GM12878 (cell line): ENCODE data around the gene MFAP3L. TPM values are rescaled to one million over a fixed set of nuclear protein-coding genes. Genes with fewer than 3 reads are reported as not detected.

Experiments used
- ATAC-seq: fragments of 200-7000 bp; cut with Tn5 transposase; 3 replicates; pipeline ENCODE4 v1.9.1; 2020; ENCODE audit warnings: mild to moderate bottlenecking, moderate library complexity
- BruUV-seq: library from RNA; stranded (reverse); fragments of 400-500 nt; replicated peaks from 2 replicates; lab custom pipeline; 2021; lab: Mats Ljungman, UMichigan
- CTCF ChIA-PET: fragments of 300-600 bp; sonication (Branson Sonifier 250); formaldehyde crosslinking; extraction: SDS; loops from one replicate; lab custom pipeline; 2021; ENCODE audit warnings: inconsistent platforms; lab: Yijun Ruan, JAX
- POLR2A ChIA-PET: fragments of 350-600 bp; formaldehyde crosslinking; extraction: SDS; loops from one replicate; lab custom pipeline; 2021; ENCODE audit warnings: inconsistent platforms; lab: Charles Lee
- RAD21 ChIA-PET: fragments of 300-600 bp; sonication (Branson Sonifier 250); formaldehyde crosslinking; loops from one replicate; lab custom pipeline; 2023; ENCODE audit warnings: antibody characterized with exemption; ENCODE audit not compliant: unreplicated experiment; lab: Charles Lee
- SMC1A ChIA-PET: fragments of 300-600 bp; sonication (Branson Sonifier 250); formaldehyde crosslinking; loops from one replicate; lab custom pipeline; 2023; ENCODE audit not compliant: unreplicated experiment, uncharacterized antibody; lab: Charles Lee
- DNase-seq: peaks from one replicate; pipeline ENCODE4 v3.0.0-alpha.2; 2011; ENCODE audit warnings: low read depth, low spot score
- FAIRE-seq: peaks from 3 replicates; lab custom pipeline; 2011; peaks lifted over from hg19 to GRCh38; lab: Jason Lieb, UNC
- H2AFZ ChIP-seq: 2 replicates; pipeline ENCODE4 v1.6.0; 2011; ENCODE audit warnings: low read depth, low read length, control low read depth; ENCODE audit not compliant: control insufficient read depth
- H3K27ac ChIP-seq: 2 replicates; pipeline ENCODE4 v1.5.1; 2011; ENCODE audit warnings: control low read depth; ENCODE audit not compliant: control insufficient read depth, insufficient read depth
- H3K27me3 ChIP-seq, 2 experiments: replicated peaks in 1 of 2; 2 replicates each; pipeline versions ENCODE4 v1.6.0 to v1.6.1; 2011; ENCODE audit warnings: low read length in 1 of 2; ENCODE audit not compliant: control insufficient read depth in 2 of 2, insufficient read depth in 2 of 2
- H3K36me3 ChIP-seq, 2 experiments: 2 replicates each; pipeline ENCODE4 v1.5.1; 2011; ENCODE audit warnings: low read length in 1 of 2; ENCODE audit not compliant: control insufficient read depth in 2 of 2, insufficient read depth in 2 of 2
- H3K4me1 ChIP-seq: 2 replicates; pipeline ENCODE4 v1.6.1; 2011; ENCODE audit warnings: mild to moderate bottlenecking, low read length, moderate library complexity, mixed read lengths; ENCODE audit not compliant: control insufficient read depth, insufficient read depth
- H3K4me2 ChIP-seq: 2 replicates; pipeline ENCODE4 v1.6.0; 2011; ENCODE audit warnings: control low read depth; ENCODE audit not compliant: control insufficient read depth, insufficient read depth
- H3K4me3 ChIP-seq: fragments of 200-600 bp; sonication (generic); 2 replicates; pipeline ENCODE4 v1.5.1; 2016
- H3K79me2 ChIP-seq: 2 replicates; pipeline ENCODE4 v1.6.0; 2011; ENCODE audit warnings: low read length; ENCODE audit not compliant: control insufficient read depth, insufficient read depth
- H3K9ac ChIP-seq: 2 replicates; pipeline ENCODE4 v1.8.0; 2011; ENCODE audit warnings: low read length, control low read depth, mixed read lengths; ENCODE audit not compliant: control insufficient read depth, insufficient read depth
- H3K9me3 ChIP-seq: replicated peaks from 3 replicates; pipeline ENCODE4 v1.5.1; 2011; ENCODE audit warnings: mild to moderate bottlenecking, low read length; ENCODE audit not compliant: control insufficient read depth, insufficient read depth
- H4K20me1 ChIP-seq: 2 replicates; pipeline ENCODE4 v1.6.0; 2011; ENCODE audit not compliant: control insufficient read depth, insufficient read depth
- ATF7 ChIP-seq: fragments of 450-650 bp; IDR thresholded peaks from 2 replicates; pipeline ENCODE4 v1.6.1; 2016; ENCODE audit warnings: low read depth, mild to moderate bottlenecking
- BHLHE40 ChIP-seq, 2 experiments: fragments of 450-650 bp in 1 of 2; IDR thresholded peaks; 2 replicates each; pipeline ENCODE4 v1.6.1; 2011 to 2017; ENCODE audit warnings: low read depth in 2 of 2, borderline replicate concordance in 1 of 2, improper control_type of control experiment in 1 of 2, low read length in 1 of 2, mild to moderate bottlenecking in 1 of 2
- BMI1 ChIP-seq: fragments of 450-650 bp; IDR thresholded peaks from 2 replicates; pipeline ENCODE4 v1.6.1; 2016; ENCODE audit warnings: mild to moderate bottlenecking, moderate library complexity, borderline replicate concordance
- EZH2 ChIP-seq: IDR thresholded peaks from 2 replicates; pipeline ENCODE4 v1.6.1; 2012; ENCODE audit warnings: low read depth, mild to moderate bottlenecking, control low read depth, inconsistent platforms, low read length, borderline replicate concordance; ENCODE audit not compliant: control insufficient read depth
- IKZF1 ChIP-seq: fragments of 450-650 bp; conservative IDR thresholded peaks from 2 replicates; pipeline ENCODE4 v1.6.1; 2017; ENCODE audit warnings: antibody characterized with exemption, mild to moderate bottlenecking
- NFXL1 ChIP-seq: fragments of 450-650 bp; IDR thresholded peaks from 2 replicates; pipeline ENCODE4 v1.6.1; 2017; ENCODE audit warnings: antibody characterized with exemption, mild to moderate bottlenecking, borderline replicate concordance
- POLR2AphosphoS2 ChIP-seq: IDR thresholded peaks from 2 replicates; pipeline ENCODE4 v1.6.1; 2011; ENCODE audit warnings: low read depth, mild to moderate bottlenecking, low read length, improper control_type of control experiment, moderate library complexity
- POLR2AphosphoS5 ChIP-seq: IDR thresholded peaks from 2 replicates; pipeline ENCODE4 v1.6.1; 2011; ENCODE audit warnings: mild to moderate bottlenecking, low read length, inconsistent platforms
- RB1 ChIP-seq: fragments of 450-650 bp; formaldehyde crosslinking; IDR thresholded peaks from 2 replicates; pipeline ENCODE4 v1.6.1; 2017; ENCODE audit warnings: mild to moderate bottlenecking, borderline replicate concordance
- ZZZ3 ChIP-seq: IDR thresholded peaks from 2 replicates; pipeline ENCODE4 v1.6.1; 2011; ENCODE audit warnings: low read depth; ENCODE audit not compliant: control insufficient read depth, insufficient read length
- WGBS: methylation state at CpG from one replicate; pipeline ENCODE4 v1.1.6; 2016; ENCODE audit warnings: low lambda C conversion rate; ENCODE audit not compliant: insufficient replicate concordance, insufficient coverage; ENCODE audit errors: missing lambda C conversion rate; 5-methylcytosine and 5-hydroxymethylcytosine counted together
- in situ Hi-C: fragments of 300-500 bp; cut with MboI; formaldehyde crosslinking; loops from 9 replicates; pipeline ENCODE4 v1.14.3; 2018; ENCODE audit warnings: mixed read lengths
- intact Hi-C: fragments of 100-400 bp; cut with micrococcal nuclease; formaldehyde crosslinking; loops from one replicate; pipeline ENCODE4 v1.14.2; 2022; ENCODE audit not compliant: unreplicated experiment
- polyA plus RNA-seq, 11 experiments: library from polyadenylated mRNA; depleted of rRNA in 4 of 11; unstranded in 6 of 11; stranded (reverse) in 5 of 11; fragments of >200 nt; fragmentation: Nextera tagmentation in 4 of 11; fragmentation: Illumina TruSeq in 1 of 11; extraction: Ambion mirVana in 4 of 11; extraction: Trizol in 1 of 11; gene quantifications; 1 replicate in 1 of 11; 2 replicates in 10 of 11; pipeline versions ENCODE4 v1.2.1 to v1.2.3, GENCODE V29; 2011 to 2016; ENCODE audit warnings: inconsistent platforms in 2 of 11, missing spikeins in 2 of 11, low read depth in 1 of 11
- total RNA-seq, 4 experiments: library from RNA; depleted of rRNA in 3 of 4; stranded (reverse); fragments of >200 nt in 3 of 4; fragmentation: Illumina TruSeq in 1 of 4; extraction: Trizol in 1 of 4; gene quantifications; 2 replicates each; pipeline versions ENCODE4 v1.2.1 to v1.2.3, GENCODE V29; 2013 to 2021
- TF ChIP-seq, protein P1 (sequence below), 3 experiments: IDR thresholded peaks in 2 of 3; conservative IDR thresholded peaks in 1 of 3; 2 replicates each; pipeline ENCODE4 v1.5.1; 2011; ENCODE audit warnings: low read depth in 3 of 3, low read length in 3 of 3, mild to moderate bottlenecking in 3 of 3, control low read depth in 2 of 3, moderate library complexity in 2 of 3, inconsistent platforms in 1 of 3, mixed read lengths in 1 of 3; ENCODE audit not compliant: control insufficient read depth in 2 of 3, insufficient read depth in 1 of 3; ENCODE audit errors: extremely low read depth in 1 of 3

Gene MFAP3L
- total and polyA plus RNA-seq, 10 of the 15 experiments (the other 5 are each of a cell fraction or from before 2014, with no cell fraction given), result 0.10 to 3.0 TPM; not detected in 8

DNA sequence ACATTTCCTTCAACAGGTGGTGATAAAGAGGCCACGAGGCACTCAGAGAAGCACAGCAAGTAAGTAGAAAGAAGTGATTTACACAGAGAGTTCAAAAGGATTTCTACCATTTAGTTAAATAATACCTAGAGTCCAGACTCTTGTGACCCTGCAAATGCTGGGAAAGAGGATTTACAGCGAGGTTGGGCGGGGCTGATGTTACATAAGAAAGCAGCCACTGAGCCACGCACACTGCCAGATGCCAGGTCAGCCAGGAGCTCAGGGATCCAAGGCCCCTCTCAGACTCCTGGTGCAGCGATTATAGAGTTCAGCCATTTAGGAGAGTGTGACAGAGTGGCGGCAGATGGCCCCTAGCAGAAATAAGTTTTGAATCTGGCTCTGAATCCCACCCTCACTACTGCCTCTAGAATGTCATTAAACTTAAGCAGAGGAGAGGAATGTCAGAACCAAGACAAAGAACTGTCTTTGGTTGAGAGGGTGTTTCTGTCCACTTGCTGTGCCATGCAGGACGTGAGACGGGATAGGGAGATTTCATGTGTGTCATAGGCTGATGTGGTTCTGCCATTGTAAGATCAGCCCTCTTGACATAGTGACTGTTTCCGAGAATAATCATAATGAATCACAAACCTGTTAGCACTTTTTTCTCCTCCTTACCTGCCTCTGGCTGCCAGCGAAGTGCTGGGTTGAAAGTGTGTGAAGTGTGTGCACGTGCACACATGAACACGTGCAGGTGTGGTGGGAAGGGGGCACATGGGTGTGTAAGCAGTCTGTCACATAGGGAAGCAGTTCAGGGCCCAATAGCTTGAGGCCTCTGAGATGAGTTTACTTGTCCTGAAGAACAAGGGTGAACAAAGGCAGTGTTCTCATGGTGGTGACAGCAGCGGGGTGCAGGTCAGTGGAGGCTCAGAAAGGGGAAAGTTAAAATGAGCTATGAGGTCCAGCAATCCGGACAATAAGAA, 50.1 kb downstream of the MFAP3L start:
- 8% methylated on average over 13 of the region's 14 CpGs for WGBS
- POLR2A ChIA-PET, result no interaction called here
- DNase-seq (no peak), FAIRE-seq (no peak), ATAC-seq (no peak)
- Histone ChIP-seq H2AFZ (no peak overlapping the region), H3K27me3 (no peaks in the 10 kb centered on the region; a peak in 1 of 4 replicates), H3K4me3 (no peak overlapping the region), H3K27ac (no peak overlapping the region), H3K4me1 (no peaks in the 10 kb centered on the region), H3K36me3 (no peaks in the 10 kb centered on the region), H3K9ac (no peak overlapping the region), H3K79me2 (no peaks in the 10 kb centered on the region), H3K4me2 (no peak overlapping the region), H4K20me1 (no peaks in the 10 kb centered on the region), H3K9me3 (no peaks in the 10 kb centered on the region)
- no TSS peak for BruUV-seq
- CTCF ChIA-PET, result no interaction called here
- RAD21 ChIA-PET, result no interaction called here
- SMC1A ChIA-PET, result no interaction called here
- TF ChIP-seq IKZF1 (no peak), BHLHE40 (IDR thresholded peaks at IDR 0.05; ENCODE audit: borderline replicate concordance in 1 of 2, low read depth in 2 of 2, low read length in 1 of 2) (0 out of 4 replicates have a peak, but pooled peaks of 1 of the 2 experiments have one; percentile 31), ATF7 (no peak)
- in situ Hi-C loops (no loop called here), intact Hi-C loops (no loop called here)

DNA sequence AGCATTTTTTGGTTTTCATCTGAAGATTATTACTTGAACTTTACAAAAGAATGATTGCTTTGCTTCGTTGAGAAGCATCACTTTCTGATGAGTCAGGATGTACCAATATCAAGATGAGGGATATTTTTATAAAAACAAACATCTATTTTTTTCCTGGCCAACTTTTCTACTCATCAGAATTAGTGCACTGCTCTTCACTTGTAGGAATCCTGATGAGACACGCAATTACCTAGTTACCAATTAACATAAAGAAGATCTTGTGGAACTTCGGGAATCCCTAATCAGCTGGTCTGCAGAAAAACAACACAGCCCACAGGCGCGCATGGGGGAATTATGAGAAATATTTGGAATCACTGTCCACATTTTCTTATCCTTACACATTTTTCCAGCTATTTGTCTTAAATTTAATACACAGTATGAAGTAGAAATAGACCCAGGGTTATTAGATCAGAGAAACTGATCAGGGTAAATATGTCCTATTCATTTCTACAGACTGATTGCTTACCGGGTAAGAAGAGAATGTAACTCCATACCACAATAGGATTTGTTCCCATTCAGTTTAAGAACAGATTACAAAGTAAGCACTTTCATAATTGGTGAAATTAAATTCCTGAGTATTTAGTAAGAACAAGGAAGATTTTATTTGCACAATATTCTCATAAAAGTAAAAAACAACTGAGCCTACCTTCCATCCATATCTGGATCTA, 50.9 kb downstream of the MFAP3L start:
- no peak for DNase-seq
- H3K27me3 ChIP-seq, result no peaks in the 10 kb centered on the region; a peak in 1 of 4 replicates
- RAD21 ChIA-PET, result no interaction called here
- no peaks in the 10 kb centered on the region for H3K9me3 ChIP-seq
- BruUV-seq, result no TSS peak
- SMC1A ChIA-PET, result no interaction called here
- H4K20me1 ChIP-seq, result no peaks in the 10 kb centered on the region
- in situ Hi-C loops, result no loop called here
- WGBS, result 65% methylated on average over 6 of the region's 6 CpGs
- POLR2A ChIA-PET, result no interaction called here
- no peak overlapping the region for H3K9ac ChIP-seq
- no peak overlapping the region for H3K4me2 ChIP-seq
- intact Hi-C loops, result no loop called here
- no peaks in the 10 kb centered on the region for H3K79me2 ChIP-seq
- ATAC-seq, result no peak
- no peak for FAIRE-seq
- no peaks in the 10 kb centered on the region for H3K36me3 ChIP-seq
- no peak overlapping the region for H3K27ac ChIP-seq
- no peak overlapping the region for H3K4me3 ChIP-seq
- no peak overlapping the region for H2AFZ ChIP-seq
- H3K4me1 ChIP-seq, result no peaks in the 10 kb centered on the region
- CTCF ChIA-PET, result no interaction called here
- no peak for TF ChIP-seq POLR2AphosphoS2
- no peak for TF ChIP-seq BMI1
- TF ChIP-seq POLR2AphosphoS5, result no peak
- no peak for TF ChIP-seq NFXL1
- no peak for TF ChIP-seq RB1
- no peak for TF ChIP-seq ZZZ3
- TF ChIP-seq, protein P1, sequence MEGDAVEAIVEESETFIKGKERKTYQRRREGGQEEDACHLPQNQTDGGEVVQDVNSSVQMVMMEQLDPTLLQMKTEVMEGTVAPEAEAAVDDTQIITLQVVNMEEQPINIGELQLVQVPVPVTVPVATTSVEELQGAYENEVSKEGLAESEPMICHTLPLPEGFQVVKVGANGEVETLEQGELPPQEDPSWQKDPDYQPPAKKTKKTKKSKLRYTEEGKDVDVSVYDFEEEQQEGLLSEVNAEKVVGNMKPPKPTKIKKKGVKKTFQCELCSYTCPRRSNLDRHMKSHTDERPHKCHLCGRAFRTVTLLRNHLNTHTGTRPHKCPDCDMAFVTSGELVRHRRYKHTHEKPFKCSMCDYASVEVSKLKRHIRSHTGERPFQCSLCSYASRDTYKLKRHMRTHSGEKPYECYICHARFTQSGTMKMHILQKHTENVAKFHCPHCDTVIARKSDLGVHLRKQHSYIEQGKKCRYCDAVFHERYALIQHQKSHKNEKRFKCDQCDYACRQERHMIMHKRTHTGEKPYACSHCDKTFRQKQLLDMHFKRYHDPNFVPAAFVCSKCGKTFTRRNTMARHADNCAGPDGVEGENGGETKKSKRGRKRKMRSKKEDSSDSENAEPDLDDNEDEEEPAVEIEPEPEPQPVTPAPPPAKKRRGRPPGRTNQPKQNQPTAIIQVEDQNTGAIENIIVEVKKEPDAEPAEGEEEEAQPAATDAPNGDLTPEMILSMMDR (IDR thresholded peaks at IDR 0.05 in 2 of 3, conservative IDR thresholded peaks at IDR 0.05 in 1 of 3; ENCODE audit: control insufficient read depth in 2 of 3, extremely low read depth in 1 of 3, insufficient read depth in 1 of 3, low read depth in 3 of 3, low read length in 3 of 3), result no peak
- TF ChIP-seq BHLHE40 (IDR thresholded peaks at IDR 0.05; ENCODE audit: borderline replicate concordance in 1 of 2, low read depth in 2 of 2, low read length in 1 of 2), result no peak
- TF ChIP-seq EZH2, result no peak
